Cortex of kidney (tissue), 1 donor: ENCODE data around the gene ARFGEF3.
"Not testable (repeated sequence)": the region's sequence is repeated elsewhere in the genome, so short reads cannot be mapped to it uniquely, and the experiment has no call there.

Source experiments
- DNase-seq: peaks from one replicate; lab custom pipeline; 2025; lab: John Stamatoyannopoulos, UW

ARFGEF3 gene

GRCh38 chr6:138161338-138162110, at the start of gene ARFGEF3:
ARFGEF3 (plus strand) TSS chr6:138161939; CDS start chr6:138162087, 148 bp downstream.
- no peak for DNase-seq

GRCh38 chr6:138113588-138114210, 48.0 kb upstream of the ARFGEF3 start:
- no peak for DNase-seq

GRCh38 chr6:138115201-138115600, 46.5 kb upstream of the ARFGEF3 start:
- no peak for DNase-seq

GRCh38 chr6:138115877-138116660, 45.7 kb upstream of the ARFGEF3 start:
- no peak for DNase-seq

GRCh38 chr6:138116661-138116999, 45.1 kb upstream of the ARFGEF3 start:
- no peak for DNase-seq

- no peak for DNase-seq
Observed at GRCh38 chr6:138117376-138117914, 44.3 kb upstream of the ARFGEF3 start.

- DNase-seq = not testable (repeated sequence)
Observed at GRCh38 chr6:138119229-138119628, 42.5 kb upstream of the ARFGEF3 start.

GRCh38 chr6:138119976-138120375, 41.8 kb upstream of the ARFGEF3 start:
- DNase-seq = no peak

GRCh38 chr6:138124096-138124495, 37.6 kb upstream of the ARFGEF3 start:
- DNase-seq = no peak

GRCh38 chr6:138128096-138128495, 33.6 kb upstream of the ARFGEF3 start:
- DNase-seq = no peak

- no peak for DNase-seq
Observed at GRCh38 chr6:138129190-138129589, 32.5 kb upstream of the ARFGEF3 start.

- no peak for DNase-seq
Observed at GRCh38 chr6:138142806-138143205, 18.9 kb upstream of the ARFGEF3 start.

GRCh38 chr6:138145402-138145801, 16.3 kb upstream of the ARFGEF3 start:
- DNase-seq = no peak

- no peak for DNase-seq
Observed at GRCh38 chr6:138146544-138146943, 15.2 kb upstream of the ARFGEF3 start.

GRCh38 chr6:138155443-138155842, 6.3 kb upstream of the ARFGEF3 start:
- no peak for DNase-seq

- no peak for DNase-seq
Observed at GRCh38 chr6:138157986-138158638, 3.6 kb upstream of the ARFGEF3 start.

GRCh38 chr6:138159246-138159645, 2.5 kb upstream of the ARFGEF3 start:
- DNase-seq = no peak

GRCh38 chr6:138160329-138161087, 1.2 kb upstream of the ARFGEF3 start:
- no peak for DNase-seq

- no peak for DNase-seq
Observed at GRCh38 chr6:138161088-138161337, 726 bp upstream of the ARFGEF3 start.

- no peak for DNase-seq
Observed at GRCh38 chr6:138162111-138162954, 594 bp downstream of the ARFGEF3 start.
